Measurements from ENCODE around the gene SLC37A3. TPM values are rescaled to one million over a fixed set of nuclear protein-coding genes. Genes with fewer than 3 reads are reported as not detected.

Gene SLC37A3
- total and polyA plus RNA-seq, 2 donors (not counting 1 experiment from before 2014, with no cell fraction given): 53.5 to 81.7 TPM

GRCh38 chr7:140349144-140349771, 49.1 kb downstream of the SLC37A3 start:
- Histone ChIP-seq H3K9me3 (ENCODE audit: control insufficient read depth, insufficient read depth, low read depth, low read length) (no peaks in the 10 kb centered on the region), H4K20me1 (ENCODE audit: control insufficient read depth, extremely low read depth, insufficient read depth, low read length) (no peaks in the 10 kb centered on the region), H3K4me3 (replicated peaks in 1 of 4; ENCODE audit: control extremely low read depth in 1 of 4, insufficient read depth in 1 of 4, low read depth in 3 of 4, low read length in 4 of 4) (no peak overlapping the region), H3K9ac (ENCODE audit: insufficient read depth, low read length) (no peak overlapping the region), H2AFZ (ENCODE audit: low read length) (no peak overlapping the region), H3K4me2 (ENCODE audit: extremely low read depth, insufficient read depth, low read length) (no peak overlapping the region), H3K27me3 (ENCODE audit: control insufficient read depth, insufficient read depth, low read length) (no peaks in the 10 kb centered on the region), H3K27ac (ENCODE audit: insufficient read depth, low read length) (no peak overlapping the region), H3K4me1 (ENCODE audit: control insufficient read depth, extremely low read depth, insufficient read depth, low read length) (no peaks in the 10 kb centered on the region), H3K79me2 (ENCODE audit: control insufficient read depth, insufficient read depth, low read length) (no peaks in the 10 kb centered on the region), H3K36me3 (ENCODE audit: control insufficient read depth, insufficient read depth, low read length) (peaks cover 2% of the 10 kb centered on the region)
- no peak for TF ChIP-seq CTCF (conservative IDR thresholded peaks at IDR 0.05 in 1 of 2, IDR thresholded peaks at IDR 0.05 in 1 of 2; ENCODE audit: low read depth in 1 of 2, low read length in 2 of 2)
- no peak for TF ChIP-seq EZH2 (IDR thresholded peaks at IDR 0.05; ENCODE audit: low read length, missing control alignments)
- peak in 1 of 2 donors; percentile 55 for DNase-seq (ENCODE audit: low read depth in 2 of 2)

GRCh38 chr7:140348161-140348849, 50.0 kb downstream of the SLC37A3 start:
- peak in 1 of 2 donors; percentile 86 for DNase-seq (ENCODE audit: low read depth in 2 of 2)
- H3K27me3 ChIP-seq (ENCODE audit: control insufficient read depth, insufficient read depth, low read length): no peaks in the 10 kb centered on the region
- no peak for TF ChIP-seq EZH2 (IDR thresholded peaks at IDR 0.05; ENCODE audit: low read length, missing control alignments)
- no peak for TF ChIP-seq CTCF (conservative IDR thresholded peaks at IDR 0.05 in 1 of 2, IDR thresholded peaks at IDR 0.05 in 1 of 2; ENCODE audit: low read depth in 1 of 2, low read length in 2 of 2)
- H3K79me2 ChIP-seq (ENCODE audit: control insufficient read depth, insufficient read depth, low read length): no peaks in the 10 kb centered on the region
- H3K27ac ChIP-seq (ENCODE audit: insufficient read depth, low read length): no peak overlapping the region
- H4K20me1 ChIP-seq (ENCODE audit: control insufficient read depth, extremely low read depth, insufficient read depth, low read length): no peaks in the 10 kb centered on the region
- no peaks in the 10 kb centered on the region for H3K4me1 ChIP-seq (ENCODE audit: control insufficient read depth, extremely low read depth, insufficient read depth, low read length)
- H3K4me3 ChIP-seq (replicated peaks in 1 of 4; ENCODE audit: control extremely low read depth in 1 of 4, insufficient read depth in 1 of 4, low read depth in 3 of 4, low read length in 4 of 4): no peak overlapping the region
- no peak overlapping the region for H3K4me2 ChIP-seq (ENCODE audit: extremely low read depth, insufficient read depth, low read length)
- no peak overlapping the region for H2AFZ ChIP-seq (ENCODE audit: low read length)
- no peak overlapping the region for H3K9ac ChIP-seq (ENCODE audit: insufficient read depth, low read length)
- no peaks in the 10 kb centered on the region for H3K9me3 ChIP-seq (ENCODE audit: control insufficient read depth, insufficient read depth, low read depth, low read length)
- H3K36me3 ChIP-seq (ENCODE audit: control insufficient read depth, insufficient read depth, low read length): peaks cover 2% of the 10 kb centered on the region

- Histone ChIP-seq H3K27me3 (ENCODE audit: control insufficient read depth, insufficient read depth, low read length) (no peaks in the 10 kb centered on the region), H4K20me1 (ENCODE audit: control insufficient read depth, extremely low read depth, insufficient read depth, low read length) (no peaks in the 10 kb centered on the region), H3K9ac (ENCODE audit: insufficient read depth, low read length) (no peak overlapping the region), H3K4me3 (replicated peaks in 1 of 4; ENCODE audit: control extremely low read depth in 1 of 4, insufficient read depth in 1 of 4, low read depth in 3 of 4, low read length in 4 of 4) (no peak overlapping the region), H3K36me3 (ENCODE audit: control insufficient read depth, insufficient read depth, low read length) (peaks cover 2% of the 10 kb centered on the region), H3K4me2 (ENCODE audit: extremely low read depth, insufficient read depth, low read length) (no peak overlapping the region), H3K9me3 (ENCODE audit: control insufficient read depth, insufficient read depth, low read depth, low read length) (no peaks in the 10 kb centered on the region), H3K79me2 (ENCODE audit: control insufficient read depth, insufficient read depth, low read length) (no peaks in the 10 kb centered on the region), H2AFZ (ENCODE audit: low read length) (no peak overlapping the region), H3K4me1 (ENCODE audit: control insufficient read depth, extremely low read depth, insufficient read depth, low read length) (no peaks in the 10 kb centered on the region), H3K27ac (ENCODE audit: insufficient read depth, low read length) (no peak overlapping the region)
- TF ChIP-seq CTCF (conservative IDR thresholded peaks at IDR 0.05 in 1 of 2, IDR thresholded peaks at IDR 0.05 in 1 of 2; ENCODE audit: low read depth in 1 of 2, low read length in 2 of 2) (no peak), EZH2 (IDR thresholded peaks at IDR 0.05; ENCODE audit: low read length, missing control alignments) (no peak)
- DNase-seq (ENCODE audit: low read depth in 2 of 2): no peak
Measured at GRCh38 chr7:140347218-140347617, 51.1 kb downstream of the SLC37A3 start.
